Liver (tissue), 9 donors: ENCODE results near the gene COQ8A. TPM values are rescaled to one million over a fixed set of nuclear protein-coding genes. Genes with fewer than 3 reads are reported as not detected.

ENCODE experiments used
- DNase-seq: peaks from one replicate; pipeline ENCODE4 v3.0.0-alpha.2; 2017; ENCODE audit warnings: low spot score
- H3K27ac ChIP-seq, 2 donors: one replicate each; pipeline ENCODE4 v1.7.0; 2013; ENCODE audit warnings: inconsistent platforms in 2 of 2, low read length in 2 of 2, control low read depth in 1 of 2, low read depth in 1 of 2, mild to moderate bottlenecking in 1 of 2
- H3K27me3 ChIP-seq, 4 donors: one replicate each; pipeline versions ENCODE4 v1.6.1 to v1.7.0; 2013; ENCODE audit warnings: low read length in 3 of 4, inconsistent platforms in 1 of 4, mild to moderate bottlenecking in 1 of 4, moderate library complexity in 1 of 4; ENCODE audit not compliant: control insufficient read depth in 4 of 4, insufficient read depth in 4 of 4
- H3K36me3 ChIP-seq, 4 donors: one replicate each; pipeline versions ENCODE4 v1.6.1 to v1.7.0; 2013; ENCODE audit warnings: low read length in 3 of 4, mild to moderate bottlenecking in 3 of 4, low read depth in 1 of 4, moderate library complexity in 1 of 4; ENCODE audit not compliant: control insufficient read depth in 4 of 4, insufficient read depth in 3 of 4
- H3K4me1 ChIP-seq, 4 donors: one replicate each; pipeline versions ENCODE4 v1.6.1 to v1.7.0; 2013; ENCODE audit warnings: low read length in 3 of 4, mild to moderate bottlenecking in 3 of 4, moderate library complexity in 1 of 4; ENCODE audit not compliant: control insufficient read depth in 4 of 4, insufficient read depth in 4 of 4
- H3K4me3 ChIP-seq, 3 donors: one replicate each; pipeline versions ENCODE4 v1.6.1 to v1.7.0; 2013; ENCODE audit warnings: low read length in 3 of 3, control low read depth in 1 of 3, low read depth in 1 of 3, mild to moderate bottlenecking in 1 of 3
- H3K9ac ChIP-seq, 2 donors: one replicate each; pipeline ENCODE4 v1.7.0; 2013; ENCODE audit warnings: low read length in 2 of 2, mild to moderate bottlenecking in 2 of 2, moderate library complexity in 2 of 2, control low read depth in 1 of 2, low read depth in 1 of 2
- H3K9me3 ChIP-seq, 4 donors: one replicate each; pipeline versions ENCODE4 v1.6.1 to v1.7.0; 2013; ENCODE audit warnings: low read length in 3 of 4; ENCODE audit not compliant: control insufficient read depth in 4 of 4
- ATF3 ChIP-seq: IDR thresholded peaks from 2 replicates; pipeline ENCODE4 v1.6.1; 2016; ENCODE audit warnings: antibody characterized with exemption
- CTCF ChIP-seq: fragments of 150-350 bp; IDR thresholded peaks from 2 replicates; pipeline ENCODE4 v1.5.1; 2017; ENCODE audit warnings: improper control_type of control experiment, low read depth, low read length; ENCODE audit not compliant: missing input control
- EGR1 ChIP-seq, 2 donors: IDR thresholded peaks; 2 replicates each; pipeline ENCODE4 v1.6.1; 2016 to 2018; ENCODE audit warnings: antibody characterized with exemption in 2 of 2, low read depth in 2 of 2
- FOXA1 ChIP-seq: IDR thresholded peaks from 2 replicates; pipeline ENCODE4 v1.6.1; 2016; ENCODE audit warnings: antibody characterized with exemption
- FOXA2 ChIP-seq: IDR thresholded peaks from 2 replicates; pipeline ENCODE4 v1.6.1; 2016; ENCODE audit warnings: antibody characterized with exemption
- GABPA ChIP-seq, 2 donors: IDR thresholded peaks in 1 of 2; conservative IDR thresholded peaks in 1 of 2; 2 replicates each; pipeline ENCODE4 v1.6.1; 2016; ENCODE audit warnings: antibody characterized with exemption in 2 of 2, mild to moderate bottlenecking in 1 of 2, moderate library complexity in 1 of 2
- HNF4A ChIP-seq, 2 donors: conservative IDR thresholded peaks; 2 replicates each; pipeline ENCODE4 v1.6.1; 2016; ENCODE audit warnings: antibody characterized with exemption in 2 of 2, mild to moderate bottlenecking in 2 of 2
- HNF4G ChIP-seq: IDR thresholded peaks from 2 replicates; pipeline ENCODE4 v1.6.1; 2016; ENCODE audit warnings: antibody characterized with exemption
- JUND ChIP-seq, 2 donors: IDR thresholded peaks; 2 replicates each; pipeline ENCODE4 v1.6.1; 2016; ENCODE audit warnings: antibody characterized with exemption in 2 of 2
- MAX ChIP-seq: IDR thresholded peaks from 2 replicates; pipeline ENCODE4 v1.6.1; 2016; ENCODE audit warnings: antibody characterized with exemption
- NR2F2 ChIP-seq: IDR thresholded peaks from 2 replicates; pipeline ENCODE4 v1.6.1; 2016; ENCODE audit warnings: antibody characterized with exemption
- RAD21 ChIP-seq, 2 donors: IDR thresholded peaks; 2 replicates each; pipeline ENCODE4 v1.6.1; 2016; ENCODE audit warnings: antibody characterized with exemption in 2 of 2, mild to moderate bottlenecking in 2 of 2
- REST ChIP-seq: IDR thresholded peaks from 2 replicates; pipeline ENCODE4 v1.6.1; 2016; ENCODE audit warnings: antibody characterized with exemption, mild to moderate bottlenecking
- RXRA ChIP-seq, 2 donors: IDR thresholded peaks; 2 replicates each; pipeline ENCODE4 v1.6.1; 2017 to 2018; ENCODE audit warnings: antibody characterized with exemption in 2 of 2, mild to moderate bottlenecking in 1 of 2
- SP1 ChIP-seq: IDR thresholded peaks from 2 replicates; pipeline ENCODE4 v1.6.1; 2018; ENCODE audit warnings: antibody characterized with exemption, mild to moderate bottlenecking
- TAF1 ChIP-seq: conservative IDR thresholded peaks from 2 replicates; pipeline ENCODE4 v1.6.1; 2016; ENCODE audit warnings: antibody characterized with exemption, mild to moderate bottlenecking
- YY1 ChIP-seq: IDR thresholded peaks from 2 replicates; pipeline ENCODE4 v1.6.1; 2016; ENCODE audit warnings: antibody characterized with exemption, mild to moderate bottlenecking
- ZBTB33 ChIP-seq: IDR thresholded peaks from 2 replicates; pipeline ENCODE4 v1.6.1; 2016; ENCODE audit warnings: antibody characterized with exemption
- WGBS: extraction: QIAGEN DNeasy Blood & Tissue Kit; methylation state at CpG from one replicate; pipeline ENCODE4 v1.1.7; 2013; 5-methylcytosine and 5-hydroxymethylcytosine counted together
- polyA plus RNA-seq, 2 donors: library from polyadenylated mRNA; stranded (reverse) in 1 of 2; unstranded in 1 of 2; fragments of 200-250 nt in 1 of 2; fragments of >200 nt in 1 of 2; fragmentation: Nextera tagmentation in 1 of 2; extraction: Ambion mirVana in 1 of 2; gene quantifications; one replicate each; pipeline versions ENCODE4 v1.2.1 to v1.2.3, GENCODE V29; 2013 to 2015
- total RNA-seq, 2 donors: library from RNA; depleted of rRNA; stranded (reverse); fragments of >200 nt; gene quantifications; one replicate each; pipeline ENCODE4 v1.2.3, GENCODE V29; 2014
- donor health status: healthy.
- donor health status: healthy.
- donor health status: healthy.
- donor health status: healthy.
- donor health status: healthy.

COQ8A gene
- total and polyA plus RNA-seq, 4 donors, result 24.4 to 60.0 (median 54.9) TPM

- Histone ChIP-seq H3K27ac (peak overlapping the region; percentile 74 to 87), H3K27me3 (no peaks in the 10 kb centered on the region), H3K4me3 (no peak overlapping the region), H3K9ac (no peak overlapping the region), H3K9me3 (no peaks in the 10 kb centered on the region), H3K4me1 (peaks cover 23 to 51% (median 40%) of the 10 kb centered on the region in 4 donors), H3K36me3 (peaks cover 0 to 11% (median 7%) of the 10 kb centered on the region in 4 donors)
- 32% methylated on average over 11 of the region's 11 CpGs for WGBS
- TF ChIP-seq JUND (IDR thresholded peaks at IDR 0.05) (no peak), YY1 (no peak), SP1 (no peak), NR2F2 (no peak), GABPA (IDR thresholded peaks at IDR 0.05 in 1 of 2, conservative IDR thresholded peaks at IDR 0.05 in 1 of 2) (no peak), REST (peak; percentile 29), MAX (no peak), RXRA (IDR thresholded peaks at IDR 0.05) (no peak), HNF4G (no peak), FOXA2 (no peak), ATF3 (no peak), RAD21 (IDR thresholded peaks at IDR 0.05) (peak; percentile 16 to 33), FOXA1 (no peak), EGR1 (IDR thresholded peaks at IDR 0.05; ENCODE audit: low read depth in 2 of 2) (no peak), TAF1 (no peak), ZBTB33 (no peak)
- DNase-seq, result no peak
Observed at GRCh38 chr1:226973898-226974543, 33.9 kb downstream of the COQ8A start.

GRCh38 chr1:226974544-226975258, 34.6 kb downstream of the COQ8A start:
- H3K27me3 ChIP-seq, result no peaks in the 10 kb centered on the region
- H3K4me3 ChIP-seq, result no peak overlapping the region
- WGBS, result 29% methylated on average over 14 of the region's 14 CpGs
- H3K4me1 ChIP-seq, result peaks cover 25 to 57% (median 46%) of the 10 kb centered on the region in 4 donors
- no peaks in the 10 kb centered on the region for H3K9me3 ChIP-seq
- H3K27ac ChIP-seq, result peak overlapping the region; percentile 74 to 87
- DNase-seq, result no peak
- H3K36me3 ChIP-seq, result peaks cover 0 to 11% (median 7%) of the 10 kb centered on the region in 4 donors
- H3K9ac ChIP-seq, result no peak overlapping the region
- TF ChIP-seq MAX (no peak), NR2F2 (no peak), HNF4G (no peak), RXRA (IDR thresholded peaks at IDR 0.05) (peak; percentile 79 to 85), SP1 (peak; percentile 86), YY1 (peak; percentile 77), FOXA2 (no peak), HNF4A (conservative IDR thresholded peaks at IDR 0.05) (peak; percentile 68 to 74), RAD21 (IDR thresholded peaks at IDR 0.05) (peak in 1 of 2 donors; percentile 71), CTCF (no peak), TAF1 (no peak), GABPA (IDR thresholded peaks at IDR 0.05 in 1 of 2, conservative IDR thresholded peaks at IDR 0.05 in 1 of 2) (no peak), REST (peak; percentile 6)
